ENCODE measurements around the gene C6orf47.

- TF ChIP-seq SNAI2 (CRISPR knock-in tag; IDR thresholded peaks at IDR 0.05) (no peak), TSHZ2 (CRISPR knock-in tag; IDR thresholded peaks at IDR 0.05) (no peak), ISL1 (CRISPR knock-in tag; IDR thresholded peaks at IDR 0.05) (no peak), BACH2 (CRISPR knock-in tag; IDR thresholded peaks at IDR 0.05; ENCODE audit: borderline replicate concordance) (no peak), OSR1 (CRISPR knock-in tag; IDR thresholded peaks at IDR 0.05) (no peak), ZFP30 (CRISPR knock-in tag; IDR thresholded peaks at IDR 0.05) (no peak), CREB5 (CRISPR knock-in tag; IDR thresholded peaks at IDR 0.05; ENCODE audit: low read depth) (no peak), ZFP3 (CRISPR knock-in tag; IDR thresholded peaks at IDR 0.05) (no peak), POU6F1 (CRISPR knock-in tag; IDR thresholded peaks at IDR 0.05; ENCODE audit: borderline replicate concordance, low read depth) (no peak), PATZ1 (CRISPR knock-in tag; IDR thresholded peaks at IDR 0.05; ENCODE audit: borderline replicate concordance) (no peak)
Observed at GRCh38 chr6:31687321-31687720, 26.7 kb upstream of the C6orf47 start.

All from SK-N-SH treated with all-trans-retinoic acid at 6 μM for 48 hours (cell line).